Measurements from ENCODE around the gene DLGAP4.

Gene DLGAP4

GRCh38 chr20:36275441-36276189, 30.5 kb upstream of the DLGAP4 start:
- H3K27me3 ChIP-seq (ENCODE audit: control insufficient read depth in 2 of 2, insufficient read depth in 2 of 2, low read length in 2 of 2), result peaks cover 0 to 7% of the 10 kb centered on the region in 2 donors
- H3K27ac ChIP-seq (ENCODE audit: low read depth in 2 of 2, low read length in 2 of 2), result no peak overlapping the region
- H3K4me3 ChIP-seq (ENCODE audit: low read length in 2 of 2), result no peak overlapping the region
- no peak overlapping the region for H3K9ac ChIP-seq (ENCODE audit: low read depth in 1 of 2, low read length in 2 of 2)
- H3K9me3 ChIP-seq (ENCODE audit: control insufficient read depth in 2 of 2, low read length in 2 of 2), result no peaks in the 10 kb centered on the region
- H3K36me3 ChIP-seq (ENCODE audit: control insufficient read depth in 2 of 2, insufficient read depth in 2 of 2, low read length in 2 of 2), result no peaks in the 10 kb centered on the region
- H3K4me1 ChIP-seq (ENCODE audit: control insufficient read depth in 2 of 2, insufficient read depth in 2 of 2, low read length in 2 of 2), result no peaks in the 10 kb centered on the region

- Histone ChIP-seq H3K27ac (ENCODE audit: low read depth in 2 of 2, low read length in 2 of 2) (no peak overlapping the region), H3K27me3 (ENCODE audit: control insufficient read depth in 2 of 2, insufficient read depth in 2 of 2, low read length in 2 of 2) (peaks cover 0 to 7% of the 10 kb centered on the region in 2 donors), H3K9ac (ENCODE audit: low read depth in 1 of 2, low read length in 2 of 2) (no peak overlapping the region), H3K9me3 (ENCODE audit: control insufficient read depth in 2 of 2, low read length in 2 of 2) (no peaks in the 10 kb centered on the region), H3K36me3 (ENCODE audit: control insufficient read depth in 2 of 2, insufficient read depth in 2 of 2, low read length in 2 of 2) (no peaks in the 10 kb centered on the region), H3K4me3 (ENCODE audit: low read length in 2 of 2) (no peak overlapping the region), H3K4me1 (ENCODE audit: control insufficient read depth in 2 of 2, insufficient read depth in 2 of 2, low read length in 2 of 2) (no peaks in the 10 kb centered on the region)
Observed at GRCh38 chr20:36277546-36277945, 28.6 kb upstream of the DLGAP4 start.

GRCh38 chr20:36279362-36279761, 26.8 kb upstream of the DLGAP4 start:
- Histone ChIP-seq H3K27ac (ENCODE audit: low read depth in 2 of 2, low read length in 2 of 2) (no peak overlapping the region), H3K36me3 (ENCODE audit: control insufficient read depth in 2 of 2, insufficient read depth in 2 of 2, low read length in 2 of 2) (no peaks in the 10 kb centered on the region), H3K9me3 (ENCODE audit: control insufficient read depth in 2 of 2, low read length in 2 of 2) (no peaks in the 10 kb centered on the region), H3K4me3 (ENCODE audit: low read length in 2 of 2) (no peak overlapping the region), H3K27me3 (ENCODE audit: control insufficient read depth in 2 of 2, insufficient read depth in 2 of 2, low read length in 2 of 2) (peaks cover 0 to 7% of the 10 kb centered on the region in 2 donors), H3K9ac (ENCODE audit: low read depth in 1 of 2, low read length in 2 of 2) (no peak overlapping the region), H3K4me1 (ENCODE audit: control insufficient read depth in 2 of 2, insufficient read depth in 2 of 2, low read length in 2 of 2) (no peaks in the 10 kb centered on the region)

DNA sequence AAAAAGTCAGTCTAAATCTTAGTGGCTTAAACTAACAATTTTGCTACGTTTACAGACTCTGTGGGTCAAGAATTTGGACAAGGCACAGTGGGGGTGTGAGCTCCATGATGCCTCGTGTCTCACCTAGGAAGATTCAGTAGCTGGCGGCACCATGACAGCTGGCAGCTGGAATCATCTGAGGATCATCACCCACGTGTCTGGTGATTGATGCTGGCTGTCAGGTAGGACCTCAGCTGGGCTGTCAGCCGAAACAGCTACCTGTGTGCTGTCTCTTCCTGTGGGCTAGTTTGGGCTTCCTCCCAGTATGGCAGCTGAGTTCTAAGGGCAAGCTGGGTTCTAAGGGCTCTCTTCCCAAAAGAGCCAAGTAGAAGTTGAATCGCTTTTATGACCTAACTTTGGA, 26.4 kb upstream of the DLGAP4 start:
- Histone ChIP-seq H3K27ac (ENCODE audit: low read depth in 2 of 2, low read length in 2 of 2) (no peak overlapping the region), H3K9me3 (ENCODE audit: control insufficient read depth in 2 of 2, low read length in 2 of 2) (no peaks in the 10 kb centered on the region), H3K4me3 (ENCODE audit: low read length in 2 of 2) (no peak overlapping the region), H3K9ac (ENCODE audit: low read depth in 1 of 2, low read length in 2 of 2) (no peak overlapping the region), H3K36me3 (ENCODE audit: control insufficient read depth in 2 of 2, insufficient read depth in 2 of 2, low read length in 2 of 2) (no peaks in the 10 kb centered on the region), H3K27me3 (ENCODE audit: control insufficient read depth in 2 of 2, insufficient read depth in 2 of 2, low read length in 2 of 2) (peaks cover 0 to 7% of the 10 kb centered on the region in 2 donors), H3K4me1 (ENCODE audit: control insufficient read depth in 2 of 2, insufficient read depth in 2 of 2, low read length in 2 of 2) (no peaks in the 10 kb centered on the region)

DNA sequence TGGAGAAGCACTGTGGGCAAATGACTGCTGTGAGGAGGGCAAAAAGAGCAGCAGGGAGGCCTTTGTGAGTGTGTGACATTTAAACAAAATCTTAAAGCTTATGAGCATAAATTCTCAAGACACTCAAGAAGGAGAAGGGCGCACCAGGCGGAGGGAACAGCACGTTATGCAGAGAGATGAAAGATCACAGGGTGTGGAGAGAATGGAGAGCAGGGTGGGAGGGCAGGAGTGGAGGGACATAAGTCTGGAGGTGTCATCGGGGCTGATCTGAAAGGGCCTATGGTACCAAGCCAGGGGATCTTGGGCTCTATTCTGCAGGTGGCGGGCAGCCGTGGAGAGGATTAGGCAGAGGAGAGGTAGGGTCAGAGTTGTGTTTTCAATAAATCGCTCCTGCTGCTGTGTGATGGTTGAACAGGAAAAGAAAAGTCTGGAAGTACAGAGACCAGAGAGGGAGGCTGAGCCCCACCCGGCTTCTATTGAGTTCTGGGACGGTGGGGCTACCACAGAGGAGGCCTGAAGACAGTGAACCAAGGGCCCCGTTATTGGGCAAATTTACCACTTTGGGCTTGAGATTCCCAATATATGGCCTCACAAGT, 24.3 kb upstream of the DLGAP4 start:
- H3K27me3 ChIP-seq (ENCODE audit: control insufficient read depth in 2 of 2, insufficient read depth in 2 of 2, low read length in 2 of 2), result peaks cover 0 to 3% of the 10 kb centered on the region in 2 donors
- H3K4me3 ChIP-seq (ENCODE audit: low read length in 2 of 2), result no peak overlapping the region
- no peaks in the 10 kb centered on the region for H3K4me1 ChIP-seq (ENCODE audit: control insufficient read depth in 2 of 2, insufficient read depth in 2 of 2, low read length in 2 of 2)
- no peaks in the 10 kb centered on the region for H3K36me3 ChIP-seq (ENCODE audit: control insufficient read depth in 2 of 2, insufficient read depth in 2 of 2, low read length in 2 of 2)
- no peak overlapping the region for H3K27ac ChIP-seq (ENCODE audit: low read depth in 2 of 2, low read length in 2 of 2)
- H3K9me3 ChIP-seq (ENCODE audit: control insufficient read depth in 2 of 2, low read length in 2 of 2), result no peaks in the 10 kb centered on the region
- no peak overlapping the region for H3K9ac ChIP-seq (ENCODE audit: low read depth in 1 of 2, low read length in 2 of 2)

GRCh38 chr20:36284751-36285150, 21.4 kb upstream of the DLGAP4 start:
- Histone ChIP-seq H3K4me1 (ENCODE audit: control insufficient read depth in 2 of 2, insufficient read depth in 2 of 2, low read length in 2 of 2) (no peaks in the 10 kb centered on the region), H3K27me3 (ENCODE audit: control insufficient read depth in 2 of 2, insufficient read depth in 2 of 2, low read length in 2 of 2) (peaks cover 0 to 3% of the 10 kb centered on the region in 2 donors), H3K4me3 (ENCODE audit: low read length in 2 of 2) (no peak overlapping the region), H3K27ac (ENCODE audit: low read depth in 2 of 2, low read length in 2 of 2) (no peak overlapping the region), H3K9ac (ENCODE audit: low read depth in 1 of 2, low read length in 2 of 2) (no peak overlapping the region), H3K36me3 (ENCODE audit: control insufficient read depth in 2 of 2, insufficient read depth in 2 of 2, low read length in 2 of 2) (no peaks in the 10 kb centered on the region), H3K9me3 (ENCODE audit: control insufficient read depth in 2 of 2, low read length in 2 of 2) (no peaks in the 10 kb centered on the region)

- H3K36me3 ChIP-seq (ENCODE audit: control insufficient read depth in 2 of 2, insufficient read depth in 2 of 2, low read length in 2 of 2), result no peaks in the 10 kb centered on the region
- no peaks in the 10 kb centered on the region for H3K9me3 ChIP-seq (ENCODE audit: control insufficient read depth in 2 of 2, low read length in 2 of 2)
- peaks cover 0 to 3% of the 10 kb centered on the region in 2 donors for H3K27me3 ChIP-seq (ENCODE audit: control insufficient read depth in 2 of 2, insufficient read depth in 2 of 2, low read length in 2 of 2)
- no peak overlapping the region for H3K9ac ChIP-seq (ENCODE audit: low read depth in 1 of 2, low read length in 2 of 2)
- no peak overlapping the region for H3K4me3 ChIP-seq (ENCODE audit: low read length in 2 of 2)
- no peak overlapping the region for H3K27ac ChIP-seq (ENCODE audit: low read depth in 2 of 2, low read length in 2 of 2)
- no peaks in the 10 kb centered on the region for H3K4me1 ChIP-seq (ENCODE audit: control insufficient read depth in 2 of 2, insufficient read depth in 2 of 2, low read length in 2 of 2)
Observed at GRCh38 chr20:36285746-36286447, 20.2 kb upstream of the DLGAP4 start.

GRCh38 chr20:36297656-36298055, 8.5 kb upstream of the DLGAP4 start:
- no peak overlapping the region for H3K9ac ChIP-seq (ENCODE audit: low read depth in 1 of 2, low read length in 2 of 2)
- no peaks in the 10 kb centered on the region for H3K9me3 ChIP-seq (ENCODE audit: control insufficient read depth in 2 of 2, low read length in 2 of 2)
- H3K4me3 ChIP-seq (ENCODE audit: low read length in 2 of 2), result no peak overlapping the region
- H3K27me3 ChIP-seq (ENCODE audit: control insufficient read depth in 2 of 2, insufficient read depth in 2 of 2, low read length in 2 of 2), result peaks cover 17 to 22% of the 10 kb centered on the region in 2 donors
- no peak overlapping the region for H3K27ac ChIP-seq (ENCODE audit: low read depth in 2 of 2, low read length in 2 of 2)
- H3K36me3 ChIP-seq (ENCODE audit: control insufficient read depth in 2 of 2, insufficient read depth in 2 of 2, low read length in 2 of 2), result no peaks in the 10 kb centered on the region
- H3K4me1 ChIP-seq (ENCODE audit: control insufficient read depth in 2 of 2, insufficient read depth in 2 of 2, low read length in 2 of 2), result no peaks in the 10 kb centered on the region

GRCh38 chr20:36298061-36298460, 8.1 kb upstream of the DLGAP4 start:
- Histone ChIP-seq H3K27ac (ENCODE audit: low read depth in 2 of 2, low read length in 2 of 2) (no peak overlapping the region), H3K9me3 (ENCODE audit: control insufficient read depth in 2 of 2, low read length in 2 of 2) (no peaks in the 10 kb centered on the region), H3K36me3 (ENCODE audit: control insufficient read depth in 2 of 2, insufficient read depth in 2 of 2, low read length in 2 of 2) (no peaks in the 10 kb centered on the region), H3K9ac (ENCODE audit: low read depth in 1 of 2, low read length in 2 of 2) (no peak overlapping the region), H3K27me3 (ENCODE audit: control insufficient read depth in 2 of 2, insufficient read depth in 2 of 2, low read length in 2 of 2) (peaks cover 21 to 25% of the 10 kb centered on the region in 2 donors), H3K4me1 (ENCODE audit: control insufficient read depth in 2 of 2, insufficient read depth in 2 of 2, low read length in 2 of 2) (no peaks in the 10 kb centered on the region), H3K4me3 (ENCODE audit: low read length in 2 of 2) (no peak overlapping the region)

DNA sequence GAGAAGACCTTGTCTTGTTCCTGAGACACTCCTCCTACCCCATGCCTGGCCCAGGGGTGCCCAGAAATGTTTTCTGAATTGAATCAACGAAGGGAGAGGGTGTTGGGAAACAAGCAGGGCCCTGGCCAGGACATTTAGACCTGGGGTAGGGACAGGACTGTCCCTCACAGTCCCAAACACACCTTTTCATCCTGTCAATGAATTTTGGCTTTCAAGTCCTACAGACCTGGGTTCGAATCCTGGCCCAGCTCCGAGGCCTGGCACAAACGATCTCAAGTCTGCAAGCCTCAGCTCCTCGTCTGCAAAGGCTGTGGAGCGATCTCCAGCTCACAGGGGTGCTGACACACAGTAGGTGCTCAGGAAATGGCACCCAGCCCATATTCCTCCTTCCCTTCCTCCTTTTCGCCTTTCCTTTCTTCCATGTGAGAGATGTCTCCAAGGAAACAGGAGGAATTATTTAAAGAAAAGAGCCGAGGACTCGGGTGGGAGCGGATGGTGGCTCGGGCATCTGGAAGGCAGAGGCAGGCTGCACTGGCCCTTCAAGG, 7.3 kb upstream of the DLGAP4 start:
- Histone ChIP-seq H3K9ac (ENCODE audit: low read depth in 1 of 2, low read length in 2 of 2) (no peak overlapping the region), H3K27me3 (ENCODE audit: control insufficient read depth in 2 of 2, insufficient read depth in 2 of 2, low read length in 2 of 2) (peaks cover 29 to 31% of the 10 kb centered on the region in 2 donors), H3K36me3 (ENCODE audit: control insufficient read depth in 2 of 2, insufficient read depth in 2 of 2, low read length in 2 of 2) (no peaks in the 10 kb centered on the region), H3K4me3 (ENCODE audit: low read length in 2 of 2) (no peak overlapping the region), H3K27ac (ENCODE audit: low read depth in 2 of 2, low read length in 2 of 2) (no peak overlapping the region), H3K9me3 (ENCODE audit: control insufficient read depth in 2 of 2, low read length in 2 of 2) (no peaks in the 10 kb centered on the region), H3K4me1 (ENCODE audit: control insufficient read depth in 2 of 2, insufficient read depth in 2 of 2, low read length in 2 of 2) (no peaks in the 10 kb centered on the region)

All from mucosa of rectum (tissue), 2 donors.